ENCODE measurements around the gene HEBP1. TPM values are rescaled to one million over a fixed set of nuclear protein-coding genes. Genes with fewer than 3 reads are reported as not detected.

Gene HEBP1
- total and polyA plus RNA-seq, 4 donors: 27.7 to 70.0 (median 50.3) TPM

GRCh38 chr12:12933742-12934141 is 66.3 kb downstream of the HEBP1 start:
- Histone ChIP-seq H3K4me1 (ENCODE audit: control insufficient read depth in 4 of 4, insufficient read depth in 4 of 4, low read length in 3 of 4) (no peaks in the 10 kb centered on the region), H3K9me3 (ENCODE audit: control insufficient read depth in 4 of 4, low read length in 3 of 4) (no peaks in the 10 kb centered on the region), H3K36me3 (ENCODE audit: control insufficient read depth in 4 of 4, insufficient read depth in 3 of 4, low read depth in 1 of 4, low read length in 3 of 4) (no peaks in the 10 kb centered on the region), H3K4me3 (ENCODE audit: low read depth in 1 of 3, low read length in 3 of 3) (no peak overlapping the region), H3K9ac (ENCODE audit: low read depth in 1 of 2, low read length in 2 of 2) (no peak overlapping the region), H3K27ac (ENCODE audit: low read depth in 1 of 2, low read length in 2 of 2) (no peak overlapping the region), H3K27me3 (ENCODE audit: control insufficient read depth in 4 of 4, insufficient read depth in 4 of 4, low read length in 3 of 4) (no peaks in the 10 kb centered on the region)
- TF ChIP-seq GABPA (IDR thresholded peaks at IDR 0.05 in 1 of 2, conservative IDR thresholded peaks at IDR 0.05 in 1 of 2) (no peak), FOXA1 (IDR thresholded peaks at IDR 0.05) (no peak), REST (IDR thresholded peaks at IDR 0.05) (no peak), EGR1 (IDR thresholded peaks at IDR 0.05; ENCODE audit: low read depth in 2 of 2) (no peak), SP1 (IDR thresholded peaks at IDR 0.05) (no peak), ZBTB33 (IDR thresholded peaks at IDR 0.05) (no peak), NR2F2 (IDR thresholded peaks at IDR 0.05) (no peak), RAD21 (IDR thresholded peaks at IDR 0.05) (no peak), HNF4A (conservative IDR thresholded peaks at IDR 0.05) (no peak), FOXA2 (IDR thresholded peaks at IDR 0.05) (no peak), RXRA (IDR thresholded peaks at IDR 0.05) (no peak), YY1 (IDR thresholded peaks at IDR 0.05) (no peak), CTCF (IDR thresholded peaks at IDR 0.05; ENCODE audit: low read depth, low read length, missing input control) (no peak), JUND (IDR thresholded peaks at IDR 0.05) (no peak), HNF4G (IDR thresholded peaks at IDR 0.05) (no peak), TAF1 (conservative IDR thresholded peaks at IDR 0.05) (no peak)
- TF ChIP-seq, protein P1, sequence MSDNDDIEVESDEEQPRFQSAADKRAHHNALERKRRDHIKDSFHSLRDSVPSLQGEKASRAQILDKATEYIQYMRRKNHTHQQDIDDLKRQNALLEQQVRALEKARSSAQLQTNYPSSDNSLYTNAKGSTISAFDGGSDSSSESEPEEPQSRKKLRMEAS (IDR thresholded peaks at IDR 0.05): no peak
- WGBS: 92% methylated on average over 4 of the region's 4 CpGs
- DNase-seq (ENCODE audit: low spot score): no peak

GRCh38 chr12:12930633-12931219 is 69.3 kb downstream of the HEBP1 start:
- Histone ChIP-seq H3K9ac (ENCODE audit: low read depth in 1 of 2, low read length in 2 of 2) (no peak overlapping the region), H3K27me3 (ENCODE audit: control insufficient read depth in 4 of 4, insufficient read depth in 4 of 4, low read length in 3 of 4) (no peaks in the 10 kb centered on the region), H3K4me3 (ENCODE audit: low read depth in 1 of 3, low read length in 3 of 3) (no peak overlapping the region), H3K36me3 (ENCODE audit: control insufficient read depth in 4 of 4, insufficient read depth in 3 of 4, low read depth in 1 of 4, low read length in 3 of 4) (no peaks in the 10 kb centered on the region), H3K27ac (ENCODE audit: low read depth in 1 of 2, low read length in 2 of 2) (no peak overlapping the region), H3K4me1 (ENCODE audit: control insufficient read depth in 4 of 4, insufficient read depth in 4 of 4, low read length in 3 of 4) (no peaks in the 10 kb centered on the region), H3K9me3 (ENCODE audit: control insufficient read depth in 4 of 4, low read length in 3 of 4) (no peaks in the 10 kb centered on the region)
- WGBS: 93% methylated on average over 2 of the region's 2 CpGs
- no peak for TF ChIP-seq HNF4A (conservative IDR thresholded peaks at IDR 0.05)
- no peak for TF ChIP-seq NR2F2 (IDR thresholded peaks at IDR 0.05)
- no peak for TF ChIP-seq RAD21 (IDR thresholded peaks at IDR 0.05)
- TF ChIP-seq SP1 (IDR thresholded peaks at IDR 0.05): no peak
- TF ChIP-seq FOXA2 (IDR thresholded peaks at IDR 0.05): no peak
- TF ChIP-seq, protein P2, sequence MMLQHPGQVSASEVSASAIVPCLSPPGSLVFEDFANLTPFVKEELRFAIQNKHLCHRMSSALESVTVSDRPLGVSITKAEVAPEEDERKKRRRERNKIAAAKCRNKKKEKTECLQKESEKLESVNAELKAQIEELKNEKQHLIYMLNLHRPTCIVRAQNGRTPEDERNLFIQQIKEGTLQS (IDR thresholded peaks at IDR 0.05): no peak
- TF ChIP-seq FOXA1 (IDR thresholded peaks at IDR 0.05): no peak
- no peak for TF ChIP-seq YY1 (IDR thresholded peaks at IDR 0.05)
- TF ChIP-seq TAF1 (conservative IDR thresholded peaks at IDR 0.05): no peak
- TF ChIP-seq EGR1 (IDR thresholded peaks at IDR 0.05; ENCODE audit: low read depth in 2 of 2): no peak
- TF ChIP-seq REST (IDR thresholded peaks at IDR 0.05): no peak
- no peak for TF ChIP-seq GABPA (IDR thresholded peaks at IDR 0.05 in 1 of 2, conservative IDR thresholded peaks at IDR 0.05 in 1 of 2)
- TF ChIP-seq JUND (IDR thresholded peaks at IDR 0.05): no peak
- DNase-seq (ENCODE audit: low spot score): no peak
